HG03469 (cell line): ENCODE measurements around the gene ARHGAP15.

ENCODE experiments used
- ATAC-seq: cut with Tn5 transposase; IDR thresholded peaks from one replicate; pipeline ENCODE4 v1.9.1; 2021; ENCODE audit warnings: mild to moderate bottlenecking, moderate library complexity, moderate number of reproducible peaks; ENCODE audit not compliant: unreplicated experiment

The ARHGAP15 gene

GRCh38 chr2:143608063-143608423, 478.8 kb downstream of the ARHGAP15 start:
- ATAC-seq, result no peak

GRCh38 chr2:143608758-143609157, 479.5 kb downstream of the ARHGAP15 start:
- no peak for ATAC-seq

GRCh38 chr2:143611336-143611735, 482.1 kb downstream of the ARHGAP15 start:
- no peak for ATAC-seq

- no peak for ATAC-seq
Observed at GRCh38 chr2:143615562-143615961, 486.3 kb downstream of the ARHGAP15 start.

- ATAC-seq, result no peak
Observed at GRCh38 chr2:143616452-143616851, 487.2 kb downstream of the ARHGAP15 start.

- ATAC-seq, result no peak
Observed at GRCh38 chr2:143617803-143618415, 488.7 kb downstream of the ARHGAP15 start.

- no peak for ATAC-seq
Observed at GRCh38 chr2:143622106-143622505, 492.9 kb downstream of the ARHGAP15 start.

GRCh38 chr2:143623231-143623908, 494.2 kb downstream of the ARHGAP15 start:
- no peak for ATAC-seq

- no peak for ATAC-seq
Observed at GRCh38 chr2:143623909-143624260, 494.7 kb downstream of the ARHGAP15 start.

- ATAC-seq, result no peak
Observed at GRCh38 chr2:143629340-143629739, 500.1 kb downstream of the ARHGAP15 start.

- no peak for ATAC-seq
Observed at GRCh38 chr2:143632751-143633374, 503.6 kb downstream of the ARHGAP15 start.

GRCh38 chr2:143633419-143633818, 504.2 kb downstream of the ARHGAP15 start:
- no peak for ATAC-seq

- no peak for ATAC-seq
Observed at GRCh38 chr2:143635302-143635701, 506.1 kb downstream of the ARHGAP15 start.

GRCh38 chr2:143635936-143636335, 506.7 kb downstream of the ARHGAP15 start:
- ATAC-seq, result no peak

GRCh38 chr2:143640826-143641225, 511.6 kb downstream of the ARHGAP15 start:
- ATAC-seq, result no peak

GRCh38 chr2:143645921-143646645, 516.9 kb downstream of the ARHGAP15 start:
- ATAC-seq, result no peak

- no peak for ATAC-seq
Observed at GRCh38 chr2:143649226-143649740, 520.1 kb downstream of the ARHGAP15 start.

GRCh38 chr2:143652692-143653091, 523.5 kb downstream of the ARHGAP15 start:
- ATAC-seq, result no peak

- no peak for ATAC-seq
Observed at GRCh38 chr2:143668234-143668633, 539.0 kb downstream of the ARHGAP15 start.

GRCh38 chr2:143674051-143674450, 544.8 kb downstream of the ARHGAP15 start:
- no peak for ATAC-seq

- no peak for ATAC-seq
Observed at GRCh38 chr2:143675021-143675420, 545.8 kb downstream of the ARHGAP15 start.
